Osteoblast (primary cell): Measurements from ENCODE around the gene KRTAP5-10. TPM values are rescaled to one million over a fixed set of nuclear protein-coding genes. Genes with fewer than 3 reads are reported as not detected.

Source experiments
- DNase-seq: peaks from one replicate; pipeline ENCODE4 v3.0.0; 2011; ENCODE audit warnings: low spot score, mixed read lengths; ENCODE audit not compliant: insufficient read length; ENCODE audit errors: missing footprints
- H2AFZ ChIP-seq: 2 replicates; pipeline ENCODE4 v1.6.0; 2011; ENCODE audit warnings: mild to moderate bottlenecking, low read length
- H3K27ac ChIP-seq: 2 replicates; pipeline ENCODE4 v1.5.1; 2011; ENCODE audit warnings: mild to moderate bottlenecking, low read depth, low read length, moderate library complexity
- H3K27me3 ChIP-seq: 2 replicates; pipeline ENCODE4 v1.6.0; 2012; ENCODE audit warnings: mild to moderate bottlenecking, control low read depth, inconsistent platforms, low read length, moderate library complexity; ENCODE audit not compliant: insufficient read depth
- H3K36me3 ChIP-seq: 2 replicates; pipeline ENCODE4 v1.5.1; 2011; ENCODE audit warnings: mild to moderate bottlenecking, low read length, control low read depth, moderate library complexity; ENCODE audit not compliant: insufficient read depth
- H3K4me1 ChIP-seq: 2 replicates; pipeline ENCODE4 v1.5.1; 2011; ENCODE audit warnings: mild to moderate bottlenecking, low read length, control low read depth, moderate library complexity; ENCODE audit not compliant: insufficient read depth
- H3K4me2 ChIP-seq: 2 replicates; pipeline ENCODE4 v1.6.0; 2011; ENCODE audit warnings: mild to moderate bottlenecking, low read length; ENCODE audit not compliant: insufficient read depth
- H3K4me3 ChIP-seq: fragments of 200-600 bp; sonication (generic); 3 replicates; pipeline ENCODE4 v1.5.1; 2012; ENCODE audit warnings: mild to moderate bottlenecking, low read length, inconsistent platforms; ENCODE audit not compliant: insufficient read depth
- H3K79me2 ChIP-seq: 2 replicates; pipeline ENCODE4 v1.6.0; 2012; ENCODE audit warnings: mild to moderate bottlenecking, low read length, control low read depth, inconsistent platforms; ENCODE audit not compliant: insufficient read depth
- H3K9me3 ChIP-seq: 2 replicates; pipeline ENCODE4 v1.5.1; 2011; ENCODE audit warnings: low read depth, low read length, control low read depth
- H4K20me1 ChIP-seq: 2 replicates; pipeline ENCODE4 v1.6.0; 2012; ENCODE audit warnings: mild to moderate bottlenecking, low read length, control low read depth; ENCODE audit not compliant: insufficient read depth
- total RNA-seq: library from RNA; depleted of rRNA; stranded (reverse); fragments of >200 nt; gene quantifications from 2 replicates; pipeline ENCODE4 v1.2.3, GENCODE V29; 2012
- TF ChIP-seq, protein P1 (sequence below): IDR thresholded peaks from 2 replicates; pipeline ENCODE4 v1.5.1; 2011; ENCODE audit warnings: mild to moderate bottlenecking, low read depth, low read length, moderate library complexity; ENCODE audit errors: extremely low read depth

The KRTAP5-10 gene
- total RNA-seq, 1 donor: 0.36 TPM

GRCh38 chr11:71542382-71542781, 23.0 kb upstream of the KRTAP5-10 start:
- Histone ChIP-seq H3K4me3 (no peak overlapping the region), H3K9me3 (no peaks in the 10 kb centered on the region), H3K4me2 (no peak overlapping the region), H3K4me1 (no peaks in the 10 kb centered on the region), H3K27ac (no peak overlapping the region), H3K36me3 (no peaks in the 10 kb centered on the region), H3K27me3 (no peaks in the 10 kb centered on the region), H3K79me2 (no peaks in the 10 kb centered on the region), H2AFZ (no peak overlapping the region), H4K20me1 (no peaks in the 10 kb centered on the region)
- DNase-seq: no peak
- TF ChIP-seq, protein P1, sequence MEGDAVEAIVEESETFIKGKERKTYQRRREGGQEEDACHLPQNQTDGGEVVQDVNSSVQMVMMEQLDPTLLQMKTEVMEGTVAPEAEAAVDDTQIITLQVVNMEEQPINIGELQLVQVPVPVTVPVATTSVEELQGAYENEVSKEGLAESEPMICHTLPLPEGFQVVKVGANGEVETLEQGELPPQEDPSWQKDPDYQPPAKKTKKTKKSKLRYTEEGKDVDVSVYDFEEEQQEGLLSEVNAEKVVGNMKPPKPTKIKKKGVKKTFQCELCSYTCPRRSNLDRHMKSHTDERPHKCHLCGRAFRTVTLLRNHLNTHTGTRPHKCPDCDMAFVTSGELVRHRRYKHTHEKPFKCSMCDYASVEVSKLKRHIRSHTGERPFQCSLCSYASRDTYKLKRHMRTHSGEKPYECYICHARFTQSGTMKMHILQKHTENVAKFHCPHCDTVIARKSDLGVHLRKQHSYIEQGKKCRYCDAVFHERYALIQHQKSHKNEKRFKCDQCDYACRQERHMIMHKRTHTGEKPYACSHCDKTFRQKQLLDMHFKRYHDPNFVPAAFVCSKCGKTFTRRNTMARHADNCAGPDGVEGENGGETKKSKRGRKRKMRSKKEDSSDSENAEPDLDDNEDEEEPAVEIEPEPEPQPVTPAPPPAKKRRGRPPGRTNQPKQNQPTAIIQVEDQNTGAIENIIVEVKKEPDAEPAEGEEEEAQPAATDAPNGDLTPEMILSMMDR: no peak

GRCh38 chr11:71542879-71543777, 22.2 kb upstream of the KRTAP5-10 start:
- H3K4me3 ChIP-seq: no peak overlapping the region
- H4K20me1 ChIP-seq: no peaks in the 10 kb centered on the region
- peaks cover 4% of the 10 kb centered on the region for H3K27me3 ChIP-seq
- DNase-seq: no peak
- TF ChIP-seq, protein P1: no peak
- no peaks in the 10 kb centered on the region for H3K36me3 ChIP-seq
- H3K4me1 ChIP-seq: no peaks in the 10 kb centered on the region
- H3K79me2 ChIP-seq: no peaks in the 10 kb centered on the region
- H2AFZ ChIP-seq: no peak overlapping the region
- no peak overlapping the region for H3K4me2 ChIP-seq
- H3K27ac ChIP-seq: no peak overlapping the region
- no peaks in the 10 kb centered on the region for H3K9me3 ChIP-seq

- no peaks in the 10 kb centered on the region for H3K9me3 ChIP-seq
- TF ChIP-seq, protein P1: no peak
- no peaks in the 10 kb centered on the region for H3K36me3 ChIP-seq
Observed at GRCh38 chr11:71543866-71544265, 21.5 kb upstream of the KRTAP5-10 start.

GRCh38 chr11:71544525-71545214, 20.7 kb upstream of the KRTAP5-10 start:
- DNase-seq: no peak
- no peaks in the 10 kb centered on the region for H3K36me3 ChIP-seq
- H3K9me3 ChIP-seq: no peaks in the 10 kb centered on the region
- H4K20me1 ChIP-seq: no peaks in the 10 kb centered on the region
- no peak overlapping the region for H3K27ac ChIP-seq
- H3K27me3 ChIP-seq: peaks cover 4% of the 10 kb centered on the region
- H3K79me2 ChIP-seq: no peaks in the 10 kb centered on the region
- no peak overlapping the region for H3K4me3 ChIP-seq
- no peak overlapping the region for H3K4me2 ChIP-seq
- TF ChIP-seq, protein P1: no peak
- no peaks in the 10 kb centered on the region for H3K4me1 ChIP-seq
- no peak overlapping the region for H2AFZ ChIP-seq

More at GRCh38 chr11:71543866-71544265, 21.5 kb upstream of the KRTAP5-10 start:
- no peaks in the 10 kb centered on the region for H3K4me1 ChIP-seq
- H2AFZ ChIP-seq: no peak overlapping the region
- H4K20me1 ChIP-seq: no peaks in the 10 kb centered on the region
- H3K4me3 ChIP-seq: no peak overlapping the region
- H3K27ac ChIP-seq: no peak overlapping the region
- H3K4me2 ChIP-seq: no peak overlapping the region
- DNase-seq: no peak
- peaks cover 4% of the 10 kb centered on the region for H3K27me3 ChIP-seq
- no peaks in the 10 kb centered on the region for H3K79me2 ChIP-seq
